Stimulated activated CD4-positive, alpha-beta T cell treated with anti-CD3 and anti-CD28 coated beads, Interleukin-12 subunit alpha, Interleukin-12 subunit beta, amount 100 ng/mL, for 4 hours (primary cell): ENCODE results near the gene NEAT1.
A peak's percentile ranks its signal among the peaks of the same experiment; 100 is the strongest.
"Not testable (repeated sequence)": the region's sequence is repeated elsewhere in the genome, so short reads cannot be mapped to it uniquely, and the experiment has no call there.

Experiments used
- DNase-seq: peaks from one replicate; pipeline ENCODE4 v3.0.0-alpha.2; 2020

NEAT1 gene

GRCh38 chr11:65456418-65456817 lies 33.8 kb downstream of the NEAT1 start:
- no peak for DNase-seq

- no peak for DNase-seq
These were observed 37.0 kb downstream of the NEAT1 start for GRCh38 chr11:65459552-65459951.

GRCh38 chr11:65465471-65465870 lies 42.9 kb downstream of the NEAT1 start:
- DNase-seq, result not testable (repeated sequence)

- not testable (repeated sequence) for DNase-seq
These were observed 44.7 kb downstream of the NEAT1 start for GRCh38 chr11:65467306-65467705.

GRCh38 chr11:65468874-65469333 lies 46.3 kb downstream of the NEAT1 start:
- no peak for DNase-seq

GRCh38 chr11:65470433-65471049 lies 47.9 kb downstream of the NEAT1 start:
- no peak for DNase-seq

- no peak for DNase-seq
These were observed 48.9 kb downstream of the NEAT1 start for GRCh38 chr11:65471447-65471891.

- DNase-seq, result not testable (repeated sequence)
These were observed 50.1 kb downstream of the NEAT1 start for GRCh38 chr11:65472588-65473277.

- DNase-seq, result no peak
These were observed 50.8 kb downstream of the NEAT1 start for GRCh38 chr11:65473278-65473860.

GRCh38 chr11:65474864-65475263 lies 52.3 kb downstream of the NEAT1 start:
- no peak for DNase-seq

- DNase-seq, result no peak
These were observed 54.1 kb downstream of the NEAT1 start for GRCh38 chr11:65476632-65477148.

GRCh38 chr11:65477149-65477965 lies 54.8 kb downstream of the NEAT1 start:
- peak; percentile 92 for DNase-seq

- no peak for DNase-seq
These were observed 56.0 kb downstream of the NEAT1 start for GRCh38 chr11:65478388-65479183.

GRCh38 chr11:65479184-65480145 lies 56.9 kb downstream of the NEAT1 start:
- no peak for DNase-seq

- no peak for DNase-seq
These were observed 59.8 kb downstream of the NEAT1 start for GRCh38 chr11:65482306-65482850.

- DNase-seq, result no peak
These were observed 63.3 kb downstream of the NEAT1 start for GRCh38 chr11:65485920-65486219.

- no peak for DNase-seq
These were observed 64.2 kb downstream of the NEAT1 start for GRCh38 chr11:65486570-65487466.

- DNase-seq, result no peak
These were observed 65.1 kb downstream of the NEAT1 start for GRCh38 chr11:65487467-65488272.
